GM23338 (cell line): ENCODE data around the gene DOCK2. TPM values are rescaled to one million over a fixed set of nuclear protein-coding genes. Genes with fewer than 3 reads are reported as not detected.

ENCODE experiments used
- ATAC-seq: fragments of 200-7000 bp; cut with Tn5 transposase; 3 replicates; pipeline ENCODE4 v1.9.1; 2020
- DNase-seq: peaks from one replicate; pipeline ENCODE4 v3.0.0-alpha.2; 2015; ENCODE audit warnings: low spot score
- H2AFZ ChIP-seq: fragments of 200-600 bp; sonication (generic); 2 replicates; pipeline ENCODE4 v1.8.0; 2016; ENCODE audit warnings: antibody characterized with exemption, mild to moderate bottlenecking, moderate library complexity
- H3F3A ChIP-seq: fragments of 200-600 bp; sonication (generic); replicated peaks from 2 replicates; pipeline ENCODE4 v1.8.0; 2017; ENCODE audit warnings: antibody characterized with exemption, mixed run types, low read depth
- H3K27ac ChIP-seq: fragments of 200-600 bp; sonication (generic); 2 replicates; pipeline ENCODE4 v1.6.1; 2016; ENCODE audit warnings: low read depth
- H3K27me3 ChIP-seq: fragments of 200-600 bp; sonication (generic); 2 replicates; pipeline ENCODE4 v1.8.0; 2016; ENCODE audit warnings: mild to moderate bottlenecking, mixed run types, moderate library complexity; ENCODE audit not compliant: insufficient read depth
- H3K36me3 ChIP-seq: fragments of 200-600 bp; sonication (generic); 2 replicates; pipeline ENCODE4 v1.8.0; 2016; ENCODE audit warnings: mild to moderate bottlenecking; ENCODE audit not compliant: insufficient read depth
- H3K4me1 ChIP-seq: fragments of 200-600 bp; sonication (generic); 2 replicates; pipeline ENCODE4 v1.8.0; 2016; ENCODE audit warnings: mild to moderate bottlenecking, moderate library complexity; ENCODE audit not compliant: insufficient read depth
- H3K4me2 ChIP-seq: fragments of 200-600 bp; sonication (generic); 2 replicates; pipeline ENCODE4 v1.7.1; 2017; ENCODE audit warnings: mixed run types
- H3K4me3 ChIP-seq: fragments of 200-600 bp; sonication (generic); 2 replicates; pipeline ENCODE4 v1.6.1; 2016; ENCODE audit warnings: mixed run types
- H3K79me2 ChIP-seq: fragments of 200-600 bp; sonication (generic); replicated peaks from 2 replicates; pipeline ENCODE4 v1.8.0; 2017; ENCODE audit warnings: mild to moderate bottlenecking; ENCODE audit not compliant: insufficient read depth
- H3K9me2 ChIP-seq: fragments of 200-600 bp; sonication (generic); 2 replicates; pipeline ENCODE4 v1.8.0; 2017; ENCODE audit not compliant: insufficient read depth
- H4K20me1 ChIP-seq: fragments of 200-600 bp; sonication (generic); replicated peaks from 2 replicates; pipeline ENCODE4 v1.8.0; 2017; ENCODE audit warnings: mild to moderate bottlenecking; ENCODE audit not compliant: insufficient read depth
- H3K27ac Mint-ChIP-seq: 2 replicates; pipeline ENCODE4 v1.8.0; 2020; ENCODE audit warnings: inconsistent platforms, mild to moderate bottlenecking, moderate library complexity, mixed read lengths
- H3K27me3 Mint-ChIP-seq: 3 replicates; pipeline ENCODE4 v1.8.0; 2022; ENCODE audit warnings: low read depth, mild to moderate bottlenecking, moderate library complexity, mixed read lengths, inconsistent platforms; ENCODE audit not compliant: insufficient read depth, poor library complexity
- H3K36me3 Mint-ChIP-seq: 3 replicates; pipeline ENCODE4 v1.8.0; 2021; ENCODE audit warnings: low read depth, mild to moderate bottlenecking, inconsistent platforms, moderate library complexity, mixed read lengths
- H3K4me1 Mint-ChIP-seq: 3 replicates; pipeline ENCODE4 v1.8.0; 2020; ENCODE audit warnings: mild to moderate bottlenecking, inconsistent platforms, mixed read lengths
- H3K4me3 Mint-ChIP-seq: 3 replicates; pipeline ENCODE4 v1.8.0; 2021; ENCODE audit warnings: moderate library complexity, mild to moderate bottlenecking, inconsistent platforms, mixed read lengths
- H3K9me3 Mint-ChIP-seq: 3 replicates; pipeline ENCODE4 v1.8.0; 2020; ENCODE audit warnings: moderate library complexity, mild to moderate bottlenecking, inconsistent platforms, mixed read lengths
- CREB1 ChIP-seq: fragments of 250-450 bp; sonication (Bioruptor Pico); IDR thresholded peaks from 2 replicates; pipeline ENCODE4 v1.5.0; 2020; ENCODE audit warnings: low read depth, mild to moderate bottlenecking, moderate library complexity
- EZH2 ChIP-seq: fragments of 200-600 bp; sonication (generic); IDR thresholded peaks from one replicate; pipeline ENCODE4 v1.8.0; 2017; ENCODE audit warnings: antibody characterized with exemption, mild to moderate bottlenecking, low read depth; ENCODE audit not compliant: unreplicated experiment
- EZH2phosphoT487 ChIP-seq: fragments of 200-600 bp; sonication (generic); IDR thresholded peaks from one replicate; pipeline ENCODE4 v1.8.1; 2018; ENCODE audit warnings: antibody characterized with exemption; ENCODE audit not compliant: unreplicated experiment
- JUNB ChIP-seq: IDR thresholded peaks from one replicate; pipeline ENCODE4 v1.6.1; 2016; ENCODE audit warnings: antibody characterized with exemption; ENCODE audit not compliant: unreplicated experiment
- NANOG ChIP-seq: IDR thresholded peaks from 2 replicates; pipeline ENCODE4 v1.6.1; 2016; ENCODE audit warnings: antibody characterized with exemption, borderline replicate concordance
- POLR2AphosphoS5 ChIP-seq: IDR thresholded peaks from 2 replicates; pipeline ENCODE4 v1.6.1; 2016; ENCODE audit warnings: antibody characterized with exemption, low read depth
- STAT1 ChIP-seq: IDR thresholded peaks from one replicate; pipeline ENCODE4 v1.6.1; 2016; ENCODE audit warnings: antibody characterized with exemption; ENCODE audit not compliant: unreplicated experiment
- ZNF114 ChIP-seq: fragments of 250-450 bp; sonication (Bioruptor Pico); IDR thresholded peaks from 2 replicates; pipeline ENCODE4 v1.5.0; 2020; ENCODE audit warnings: mild to moderate bottlenecking, moderate library complexity
- ZNF331 ChIP-seq: fragments of 250-450 bp; sonication (Bioruptor Pico); IDR thresholded peaks from 2 replicates; pipeline ENCODE4 v1.5.0; 2020; ENCODE audit warnings: low read depth, mild to moderate bottlenecking, moderate library complexity
- polyA plus RNA-seq: library from polyadenylated mRNA; unstranded; fragments of >200 nt; fragmentation: Nextera tagmentation; extraction: Ambion mirVana; gene quantifications from 2 replicates; pipeline ENCODE4 v1.2.1, GENCODE V29; 2016
- total RNA-seq: library from RNA; depleted of rRNA; stranded (reverse); fragments of >200 nt; shearing (Covaris generic); gene quantifications from 2 replicates; pipeline ENCODE4 v1.2.3, GENCODE V29; 2014
- TF ChIP-seq, protein P1 (sequence below): IDR thresholded peaks from 2 replicates; pipeline ENCODE4 v1.6.1; 2016; ENCODE audit warnings: antibody characterized with exemption
- TF ChIP-seq, protein P2 (sequence below), 2 experiments: fragments of 200-600 bp in 1 of 2; sonication (generic) in 1 of 2; conservative IDR thresholded peaks; 2 replicates each; pipeline versions ENCODE4 v1.5.1 to v1.6.1; 2016 to 2017; ENCODE audit warnings: antibody characterized with exemption in 2 of 2, low read depth in 2 of 2, mild to moderate bottlenecking in 2 of 2, moderate library complexity in 1 of 2
- TF ChIP-seq, protein P3 (sequence below): fragments of 250-450 bp; sonication (Bioruptor Pico); IDR thresholded peaks from 2 replicates; pipeline ENCODE4 v1.5.0; 2020; ENCODE audit warnings: mild to moderate bottlenecking, moderate library complexity
- TF ChIP-seq, protein P4 (sequence below): IDR thresholded peaks from one replicate; pipeline ENCODE4 v1.6.1; 2018; ENCODE audit warnings: antibody characterized with exemption; ENCODE audit not compliant: unreplicated experiment

The DOCK2 gene
- total and polyA plus RNA-seq, 2 experiments from 2014 or later, result 3.7 to 9.4 TPM

DNA sequence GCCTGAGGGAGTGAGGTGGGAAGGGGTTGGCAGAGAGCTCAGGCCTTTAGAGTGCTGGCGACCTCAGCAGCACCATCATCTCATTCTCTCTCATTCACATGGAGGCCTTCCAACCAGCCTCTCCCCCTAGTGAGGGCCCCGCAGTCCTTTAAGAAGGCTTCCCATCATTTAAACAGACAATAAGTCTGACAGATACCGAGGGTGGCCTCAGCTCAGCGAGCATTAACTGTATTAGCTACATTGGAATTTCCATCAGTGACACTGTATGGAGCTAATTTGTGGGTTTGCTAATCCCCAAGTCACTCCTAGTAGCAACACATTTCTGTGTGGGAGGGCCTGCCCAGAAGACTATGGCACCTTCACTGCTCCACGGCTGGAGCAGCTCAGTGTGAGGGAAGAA, 267.4 kb downstream of the DOCK2 start:
- peaks cover 9% of the 10 kb centered on the region; the same call in 2 of the 3 replicates for H3K4me1 Mint-ChIP-seq
- H3K27ac ChIP-seq, result no peak overlapping the region

More for the DNA sequence above, 267.4 kb downstream of the DOCK2 start:
- H3K36me3 ChIP-seq, result no peaks in the 10 kb centered on the region
- Mint-ChIP-seq H3K4me3 (no peak overlapping the region), H3K27ac (no peak overlapping the region), H3K9me3 (no peaks in the 10 kb centered on the region), H3K36me3 (no peaks in the 10 kb centered on the region), H3K27me3 (no peaks in the 10 kb centered on the region)
- no peaks in the 10 kb centered on the region for H3K27me3 ChIP-seq
- DNase-seq (no peak), ATAC-seq (no peak; the same call in 2 of the 3 replicates)
- TF ChIP-seq STAT1, result no peak
- TF ChIP-seq, protein P1, sequence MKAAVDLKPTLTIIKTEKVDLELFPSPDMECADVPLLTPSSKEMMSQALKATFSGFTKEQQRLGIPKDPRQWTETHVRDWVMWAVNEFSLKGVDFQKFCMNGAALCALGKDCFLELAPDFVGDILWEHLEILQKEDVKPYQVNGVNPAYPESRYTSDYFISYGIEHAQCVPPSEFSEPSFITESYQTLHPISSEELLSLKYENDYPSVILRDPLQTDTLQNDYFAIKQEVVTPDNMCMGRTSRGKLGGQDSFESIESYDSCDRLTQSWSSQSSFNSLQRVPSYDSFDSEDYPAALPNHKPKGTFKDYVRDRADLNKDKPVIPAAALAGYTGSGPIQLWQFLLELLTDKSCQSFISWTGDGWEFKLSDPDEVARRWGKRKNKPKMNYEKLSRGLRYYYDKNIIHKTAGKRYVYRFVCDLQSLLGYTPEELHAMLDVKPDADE, result no peak
- TF ChIP-seq POLR2AphosphoS5, result no peak
- no peak for TF ChIP-seq NANOG
- no peak for TF ChIP-seq EZH2
- TF ChIP-seq JUNB, result no peak
- no peak for TF ChIP-seq CREB1 (CRISPR knock-in tag)
- TF ChIP-seq EZH2phosphoT487, result no peak
- TF ChIP-seq ZNF331 (CRISPR knock-in tag), result no peak
- TF ChIP-seq ZNF114 (CRISPR knock-in tag), result no peak
- TF ChIP-seq, protein P2, sequence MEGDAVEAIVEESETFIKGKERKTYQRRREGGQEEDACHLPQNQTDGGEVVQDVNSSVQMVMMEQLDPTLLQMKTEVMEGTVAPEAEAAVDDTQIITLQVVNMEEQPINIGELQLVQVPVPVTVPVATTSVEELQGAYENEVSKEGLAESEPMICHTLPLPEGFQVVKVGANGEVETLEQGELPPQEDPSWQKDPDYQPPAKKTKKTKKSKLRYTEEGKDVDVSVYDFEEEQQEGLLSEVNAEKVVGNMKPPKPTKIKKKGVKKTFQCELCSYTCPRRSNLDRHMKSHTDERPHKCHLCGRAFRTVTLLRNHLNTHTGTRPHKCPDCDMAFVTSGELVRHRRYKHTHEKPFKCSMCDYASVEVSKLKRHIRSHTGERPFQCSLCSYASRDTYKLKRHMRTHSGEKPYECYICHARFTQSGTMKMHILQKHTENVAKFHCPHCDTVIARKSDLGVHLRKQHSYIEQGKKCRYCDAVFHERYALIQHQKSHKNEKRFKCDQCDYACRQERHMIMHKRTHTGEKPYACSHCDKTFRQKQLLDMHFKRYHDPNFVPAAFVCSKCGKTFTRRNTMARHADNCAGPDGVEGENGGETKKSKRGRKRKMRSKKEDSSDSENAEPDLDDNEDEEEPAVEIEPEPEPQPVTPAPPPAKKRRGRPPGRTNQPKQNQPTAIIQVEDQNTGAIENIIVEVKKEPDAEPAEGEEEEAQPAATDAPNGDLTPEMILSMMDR (conservative IDR thresholded peaks at IDR 0.05; ENCODE audit: low read depth in 2 of 2), result no peak
- TF ChIP-seq, protein P3, sequence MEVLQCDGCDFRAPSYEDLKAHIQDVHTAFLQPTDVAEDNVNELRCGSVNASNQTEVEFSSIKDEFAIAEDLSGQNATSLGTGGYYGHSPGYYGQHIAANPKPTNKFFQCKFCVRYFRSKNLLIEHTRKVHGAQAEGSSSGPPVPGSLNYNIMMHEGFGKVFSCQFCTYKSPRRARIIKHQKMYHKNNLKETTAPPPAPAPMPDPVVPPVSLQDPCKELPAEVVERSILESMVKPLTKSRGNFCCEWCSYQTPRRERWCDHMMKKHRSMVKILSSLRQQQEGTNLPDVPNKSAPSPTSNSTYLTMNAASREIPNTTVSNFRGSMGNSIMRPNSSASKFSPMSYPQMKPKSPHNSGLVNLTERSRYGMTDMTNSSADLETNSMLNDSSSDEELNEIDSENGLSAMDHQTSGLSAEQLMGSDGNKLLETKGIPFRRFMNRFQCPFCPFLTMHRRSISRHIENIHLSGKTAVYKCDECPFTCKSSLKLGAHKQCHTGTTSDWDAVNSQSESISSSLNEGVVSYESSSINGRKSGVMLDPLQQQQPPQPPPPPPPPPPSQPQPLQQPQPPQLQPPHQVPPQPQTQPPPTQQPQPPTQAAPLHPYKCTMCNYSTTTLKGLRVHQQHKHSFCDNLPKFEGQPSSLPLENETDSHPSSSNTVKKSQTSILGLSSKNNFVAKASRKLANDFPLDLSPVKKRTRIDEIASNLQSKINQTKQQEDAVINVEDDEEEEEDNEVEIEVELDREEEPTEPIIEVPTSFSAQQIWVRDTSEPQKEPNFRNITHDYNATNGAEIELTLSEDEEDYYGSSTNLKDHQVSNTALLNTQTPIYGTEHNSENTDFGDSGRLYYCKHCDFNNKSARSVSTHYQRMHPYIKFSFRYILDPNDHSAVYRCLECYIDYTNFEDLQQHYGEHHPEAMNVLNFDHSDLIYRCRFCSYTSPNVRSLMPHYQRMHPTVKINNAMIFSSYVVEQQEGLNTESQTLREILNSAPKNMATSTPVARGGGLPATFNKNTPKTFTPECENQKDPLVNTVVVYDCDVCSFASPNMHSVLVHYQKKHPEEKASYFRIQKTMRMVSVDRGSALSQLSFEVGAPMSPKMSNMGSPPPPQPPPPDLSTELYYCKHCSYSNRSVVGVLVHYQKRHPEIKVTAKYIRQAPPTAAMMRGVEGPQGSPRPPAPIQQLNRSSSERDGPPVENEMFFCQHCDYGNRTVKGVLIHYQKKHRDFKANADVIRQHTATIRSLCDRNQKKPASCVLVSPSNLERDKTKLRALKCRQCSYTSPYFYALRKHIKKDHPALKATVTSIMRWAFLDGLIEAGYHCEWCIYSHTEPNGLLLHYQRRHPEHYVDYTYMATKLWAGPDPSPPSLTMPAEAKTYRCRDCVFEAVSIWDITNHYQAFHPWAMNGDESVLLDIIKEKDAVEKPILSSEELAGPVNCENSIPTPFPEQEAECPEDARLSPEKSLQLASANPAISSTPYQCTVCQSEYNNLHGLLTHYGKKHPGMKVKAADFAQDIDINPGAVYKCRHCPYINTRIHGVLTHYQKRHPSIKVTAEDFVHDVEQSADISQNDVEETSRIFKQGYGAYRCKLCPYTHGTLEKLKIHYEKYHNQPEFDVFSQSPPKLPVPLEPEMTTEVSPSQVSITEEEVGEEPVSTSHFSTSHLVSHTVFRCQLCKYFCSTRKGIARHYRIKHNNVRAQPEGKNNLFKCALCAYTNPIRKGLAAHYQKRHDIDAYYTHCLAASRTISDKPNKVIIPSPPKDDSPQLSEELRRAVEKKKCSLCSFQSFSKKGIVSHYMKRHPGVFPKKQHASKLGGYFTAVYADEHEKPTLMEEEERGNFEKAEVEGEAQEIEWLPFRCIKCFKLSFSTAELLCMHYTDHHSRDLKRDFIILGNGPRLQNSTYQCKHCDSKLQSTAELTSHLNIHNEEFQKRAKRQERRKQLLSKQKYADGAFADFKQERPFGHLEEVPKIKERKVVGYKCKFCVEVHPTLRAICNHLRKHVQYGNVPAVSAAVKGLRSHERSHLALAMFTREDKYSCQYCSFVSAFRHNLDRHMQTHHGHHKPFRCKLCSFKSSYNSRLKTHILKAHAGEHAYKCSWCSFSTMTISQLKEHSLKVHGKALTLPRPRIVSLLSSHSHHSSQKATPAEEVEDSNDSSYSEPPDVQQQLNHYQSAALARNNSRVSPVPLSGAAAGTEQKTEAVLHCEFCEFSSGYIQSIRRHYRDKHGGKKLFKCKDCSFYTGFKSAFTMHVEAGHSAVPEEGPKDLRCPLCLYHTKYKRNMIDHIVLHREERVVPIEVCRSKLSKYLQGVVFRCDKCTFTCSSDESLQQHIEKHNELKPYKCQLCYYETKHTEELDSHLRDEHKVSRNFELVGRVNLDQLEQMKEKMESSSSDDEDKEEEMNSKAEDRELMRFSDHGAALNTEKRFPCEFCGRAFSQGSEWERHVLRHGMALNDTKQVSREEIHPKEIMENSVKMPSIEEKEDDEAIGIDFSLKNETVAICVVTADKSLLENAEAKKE (CRISPR knock-in tag), result no peak
- TF ChIP-seq, protein P4, sequence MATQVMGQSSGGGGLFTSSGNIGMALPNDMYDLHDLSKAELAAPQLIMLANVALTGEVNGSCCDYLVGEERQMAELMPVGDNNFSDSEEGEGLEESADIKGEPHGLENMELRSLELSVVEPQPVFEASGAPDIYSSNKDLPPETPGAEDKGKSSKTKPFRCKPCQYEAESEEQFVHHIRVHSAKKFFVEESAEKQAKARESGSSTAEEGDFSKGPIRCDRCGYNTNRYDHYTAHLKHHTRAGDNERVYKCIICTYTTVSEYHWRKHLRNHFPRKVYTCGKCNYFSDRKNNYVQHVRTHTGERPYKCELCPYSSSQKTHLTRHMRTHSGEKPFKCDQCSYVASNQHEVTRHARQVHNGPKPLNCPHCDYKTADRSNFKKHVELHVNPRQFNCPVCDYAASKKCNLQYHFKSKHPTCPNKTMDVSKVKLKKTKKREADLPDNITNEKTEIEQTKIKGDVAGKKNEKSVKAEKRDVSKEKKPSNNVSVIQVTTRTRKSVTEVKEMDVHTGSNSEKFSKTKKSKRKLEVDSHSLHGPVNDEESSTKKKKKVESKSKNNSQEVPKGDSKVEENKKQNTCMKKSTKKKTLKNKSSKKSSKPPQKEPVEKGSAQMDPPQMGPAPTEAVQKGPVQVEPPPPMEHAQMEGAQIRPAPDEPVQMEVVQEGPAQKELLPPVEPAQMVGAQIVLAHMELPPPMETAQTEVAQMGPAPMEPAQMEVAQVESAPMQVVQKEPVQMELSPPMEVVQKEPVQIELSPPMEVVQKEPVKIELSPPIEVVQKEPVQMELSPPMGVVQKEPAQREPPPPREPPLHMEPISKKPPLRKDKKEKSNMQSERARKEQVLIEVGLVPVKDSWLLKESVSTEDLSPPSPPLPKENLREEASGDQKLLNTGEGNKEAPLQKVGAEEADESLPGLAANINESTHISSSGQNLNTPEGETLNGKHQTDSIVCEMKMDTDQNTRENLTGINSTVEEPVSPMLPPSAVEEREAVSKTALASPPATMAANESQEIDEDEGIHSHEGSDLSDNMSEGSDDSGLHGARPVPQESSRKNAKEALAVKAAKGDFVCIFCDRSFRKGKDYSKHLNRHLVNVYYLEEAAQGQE, result no peak
- no peaks in the 10 kb centered on the region for H3K4me1 ChIP-seq
- no peak overlapping the region for H2AFZ ChIP-seq
- no peaks in the 10 kb centered on the region for H3K79me2 ChIP-seq
- H3F3A ChIP-seq, result no peaks in the 10 kb centered on the region
- no peak overlapping the region for H3K4me2 ChIP-seq
- H3K9me2 ChIP-seq, result peaks cover 9% of the 10 kb centered on the region; the same call in 1 of the 2 replicates
- H4K20me1 ChIP-seq, result no peaks in the 10 kb centered on the region
- no peak overlapping the region for H3K4me3 ChIP-seq
